Stimulated activated CD8-positive, alpha-beta memory T cell treated with anti-CD3 and anti-CD28 coated beads, Interleukin-12 subunit alpha, Interleukin-12 subunit beta, amount 100 ng/mL, for 4 hours (primary cell): ENCODE data around the gene AIPL1.

Experiments used
- DNase-seq: peaks from one replicate; pipeline ENCODE4 v3.0.0-alpha.2; 2020; ENCODE audit warnings: low read depth

AIPL1 gene

GRCh38 chr17:6450926-6451832 is 16.3 kb upstream of the AIPL1 start:
- DNase-seq: no peak

GRCh38 chr17:6449307-6449706 is 14.4 kb upstream of the AIPL1 start:
- no peak for DNase-seq

- DNase-seq: no peak
These were observed 13.6 kb upstream of the AIPL1 start for GRCh38 chr17:6448473-6448872.

GRCh38 chr17:6446516-6447100 is 11.7 kb upstream of the AIPL1 start:
- DNase-seq: no peak

GRCh38 chr17:6444571-6445335 is 9.8 kb upstream of the AIPL1 start:
- DNase-seq: no peak

- DNase-seq: peak; percentile 89
These were observed 9.0 kb upstream of the AIPL1 start, which contains the start of gene PIMREG for GRCh38 chr17:6443692-6444570. PIMREG (plus strand) TSS chr17:6444455; CDS start chr17:6445111, 656 bp downstream.

GRCh38 chr17:6442775-6443174 is 7.9 kb upstream of the AIPL1 start:
- DNase-seq: no peak

- no peak for DNase-seq
These were observed 5.0 kb upstream of the AIPL1 start for GRCh38 chr17:6439951-6440350.

- DNase-seq: no peak
These were observed 3.0 kb upstream of the AIPL1 start for GRCh38 chr17:6437956-6438355.

- no peak for DNase-seq
These were observed 2.5 kb upstream of the AIPL1 start for GRCh38 chr17:6437466-6437865.

- peak; percentile 22 for DNase-seq
These were observed 1.0 kb upstream of the AIPL1 start for GRCh38 chr17:6435968-6436367.

- no peak for DNase-seq
These were observed 4.2 kb downstream of the AIPL1 start for GRCh38 chr17:6430769-6431168.

GRCh38 chr17:6429266-6429665 is 5.7 kb downstream of the AIPL1 start:
- DNase-seq: no peak

- DNase-seq: no peak
These were observed 6.5 kb downstream of the AIPL1 start for GRCh38 chr17:6428207-6428965.

- DNase-seq: no peak
These were observed 7.6 kb downstream of the AIPL1 start for GRCh38 chr17:6427279-6427781.

- DNase-seq: no peak
These were observed 8.4 kb downstream of the AIPL1 start for GRCh38 chr17:6426356-6427101.

- no peak for DNase-seq
These were observed 9.5 kb downstream of the AIPL1 start for GRCh38 chr17:6425407-6425806.

- no peak for DNase-seq
These were observed 11.0 kb downstream of the AIPL1 start for GRCh38 chr17:6423931-6424330.

- DNase-seq: no peak
These were observed 12.2 kb downstream of the AIPL1 start for GRCh38 chr17:6422654-6423241.
